GM06990 (cell line): ENCODE results near the gene TOP3B.

Experiments used
- DNase-seq: peaks from one replicate; pipeline ENCODE4 v3.0.0-alpha.2; 2011; ENCODE audit not compliant: insufficient read length; ENCODE audit errors: extremely low read depth
- H3K27me3 ChIP-seq: replicated peaks from 2 replicates; pipeline ENCODE4 v1.6.0; 2011; ENCODE audit warnings: low read length; ENCODE audit not compliant: control insufficient read depth, insufficient read depth
- H3K36me3 ChIP-seq: 2 replicates; pipeline ENCODE4 v1.5.1; 2011; ENCODE audit warnings: low read length; ENCODE audit not compliant: control insufficient read depth, insufficient read depth
- H3K4me3 ChIP-seq: replicated peaks from 2 replicates; pipeline ENCODE4 v1.5.1; 2011; ENCODE audit warnings: low read depth, mild to moderate bottlenecking, control low read depth, low read length
- TF ChIP-seq, protein P1 (sequence below): IDR thresholded peaks from 2 replicates; pipeline ENCODE4 v1.5.1; 2011; ENCODE audit warnings: low read length, control low read depth, mild to moderate bottlenecking, inconsistent platforms; ENCODE audit not compliant: insufficient read depth, poor library complexity, severe bottlenecking

Gene TOP3B

GRCh38 chr22:21961127-21961867 lies 21.3 kb downstream of the TOP3B start:
- Histone ChIP-seq H3K27me3 (no peaks in the 10 kb centered on the region), H3K36me3 (peaks cover 49% of the 10 kb centered on the region), H3K4me3 (no peak overlapping the region)
- TF ChIP-seq, protein P1, sequence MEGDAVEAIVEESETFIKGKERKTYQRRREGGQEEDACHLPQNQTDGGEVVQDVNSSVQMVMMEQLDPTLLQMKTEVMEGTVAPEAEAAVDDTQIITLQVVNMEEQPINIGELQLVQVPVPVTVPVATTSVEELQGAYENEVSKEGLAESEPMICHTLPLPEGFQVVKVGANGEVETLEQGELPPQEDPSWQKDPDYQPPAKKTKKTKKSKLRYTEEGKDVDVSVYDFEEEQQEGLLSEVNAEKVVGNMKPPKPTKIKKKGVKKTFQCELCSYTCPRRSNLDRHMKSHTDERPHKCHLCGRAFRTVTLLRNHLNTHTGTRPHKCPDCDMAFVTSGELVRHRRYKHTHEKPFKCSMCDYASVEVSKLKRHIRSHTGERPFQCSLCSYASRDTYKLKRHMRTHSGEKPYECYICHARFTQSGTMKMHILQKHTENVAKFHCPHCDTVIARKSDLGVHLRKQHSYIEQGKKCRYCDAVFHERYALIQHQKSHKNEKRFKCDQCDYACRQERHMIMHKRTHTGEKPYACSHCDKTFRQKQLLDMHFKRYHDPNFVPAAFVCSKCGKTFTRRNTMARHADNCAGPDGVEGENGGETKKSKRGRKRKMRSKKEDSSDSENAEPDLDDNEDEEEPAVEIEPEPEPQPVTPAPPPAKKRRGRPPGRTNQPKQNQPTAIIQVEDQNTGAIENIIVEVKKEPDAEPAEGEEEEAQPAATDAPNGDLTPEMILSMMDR, result no peak
- no peak for DNase-seq

DNA sequence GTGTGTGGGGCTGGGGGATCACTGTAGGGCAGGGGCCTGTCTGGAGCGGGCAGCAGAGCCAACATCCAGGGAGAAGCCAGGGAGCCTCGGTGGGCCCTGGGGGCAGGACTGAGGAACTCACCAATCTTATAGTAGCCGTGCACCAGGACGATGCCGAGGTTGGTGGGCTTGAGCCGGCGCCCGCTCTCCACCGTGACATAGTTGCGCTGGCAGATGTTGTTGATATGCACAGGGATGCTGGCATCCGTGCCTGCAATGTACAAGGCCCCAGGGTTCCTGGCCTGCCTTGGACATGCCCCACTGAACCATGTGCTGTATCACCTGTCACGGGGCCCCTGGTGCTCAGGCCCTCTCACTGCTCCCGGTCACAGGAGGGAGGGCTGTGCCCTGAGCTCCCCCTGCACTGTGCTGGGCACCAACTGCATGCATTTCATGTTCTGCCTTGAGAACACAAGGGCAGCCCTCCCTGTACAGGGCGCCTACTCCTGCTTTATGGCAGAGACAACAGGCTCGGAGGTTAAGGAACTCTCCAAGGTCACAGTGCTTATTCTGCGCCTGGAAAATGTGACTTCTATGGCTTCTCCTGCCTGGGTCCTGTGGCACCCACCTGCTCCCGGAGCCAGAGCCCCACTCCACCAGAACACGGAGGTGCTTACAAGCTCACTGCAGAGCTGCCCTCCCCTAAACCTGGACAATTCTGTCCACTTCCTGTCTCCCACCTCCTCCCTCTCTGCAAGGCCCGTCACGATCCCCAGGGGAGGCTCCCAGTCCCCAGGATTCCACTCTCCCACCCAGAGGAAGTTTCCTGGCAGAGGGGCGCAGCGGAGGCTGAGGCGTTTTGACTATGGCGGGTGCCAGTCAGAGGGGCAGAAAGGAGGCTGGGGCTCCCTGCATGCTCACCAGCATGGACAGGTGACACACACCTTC lies 22.1 kb downstream of the TOP3B start:
- H3K4me3 ChIP-seq, result no peak overlapping the region
- DNase-seq, result no peak
- TF ChIP-seq, protein P1, result no peak
- H3K27me3 ChIP-seq, result no peaks in the 10 kb centered on the region
- H3K36me3 ChIP-seq, result peaks cover 49% of the 10 kb centered on the region

GRCh38 chr22:21959274-21960074 lies 23.1 kb downstream of the TOP3B start:
- TF ChIP-seq, protein P1, result no peak
- no peaks in the 10 kb centered on the region for H3K27me3 ChIP-seq
- H3K4me3 ChIP-seq, result no peak overlapping the region
- DNase-seq, result no peak
- H3K36me3 ChIP-seq, result peaks cover 43% of the 10 kb centered on the region

GRCh38 chr22:21958360-21959273 lies 24.0 kb downstream of the TOP3B start:
- Histone ChIP-seq H3K4me3 (no peak overlapping the region), H3K36me3 (peaks cover 37% of the 10 kb centered on the region), H3K27me3 (no peaks in the 10 kb centered on the region)
- TF ChIP-seq, protein P1, result no peak
- DNase-seq, result no peak
